Neuron (in vitro differentiated cells): ENCODE data around the gene GAS2L1.

ENCODE experiments used
- H2AFZ ChIP-seq: one replicate; pipeline ENCODE4 v1.6.1; 2013; ENCODE audit warnings: low read depth, mild to moderate bottlenecking, inconsistent platforms, low read length, moderate library complexity
- H3K27me3 ChIP-seq: one replicate; pipeline ENCODE4 v1.6.1; 2013; ENCODE audit warnings: low read length; ENCODE audit not compliant: insufficient read depth
- H3K36me3 ChIP-seq: one replicate; pipeline ENCODE4 v1.6.1; 2013; ENCODE audit warnings: low read length; ENCODE audit not compliant: insufficient read depth
- H3K4me1 ChIP-seq: one replicate; pipeline ENCODE4 v1.6.1; 2013; ENCODE audit warnings: low read length; ENCODE audit not compliant: insufficient read depth
- H3K4me3 ChIP-seq: 2 replicates; pipeline ENCODE4 v1.5.1; 2013; ENCODE audit warnings: mild to moderate bottlenecking, low read length, moderate library complexity
- H3K9me3 ChIP-seq: one replicate; pipeline ENCODE4 v1.6.1; 2013; ENCODE audit warnings: low read length

The GAS2L1 gene

GRCh38 chr22:29291215-29291614, 15.2 kb upstream of the GAS2L1 start:
- Histone ChIP-seq H3K27me3 (no peaks in the 10 kb centered on the region), H3K4me1 (peaks cover 3% of the 10 kb centered on the region), H3K4me3 (no peak overlapping the region), H2AFZ (no peak overlapping the region), H3K9me3 (no peaks in the 10 kb centered on the region), H3K36me3 (peaks cover 93% of the 10 kb centered on the region)

DNA sequence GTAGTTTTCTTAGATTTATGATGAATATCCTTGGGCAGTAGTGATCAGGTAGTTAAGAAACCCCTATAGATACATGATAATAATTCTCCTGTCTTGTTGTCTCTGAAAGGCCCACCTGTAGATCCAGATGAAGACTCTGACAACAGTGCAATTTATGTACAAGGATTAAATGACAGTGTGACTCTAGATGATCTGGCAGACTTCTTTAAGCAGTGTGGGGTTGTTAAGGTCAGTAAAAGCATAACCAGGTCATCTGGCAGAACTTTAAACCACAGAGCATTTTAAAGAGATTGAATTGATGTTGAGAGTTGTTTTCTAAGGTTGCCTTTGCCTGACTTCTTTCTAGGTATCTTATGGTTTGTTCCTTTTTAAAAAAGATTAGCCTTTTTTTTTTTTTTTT, 14.1 kb upstream of the GAS2L1 start:
- H3K36me3 ChIP-seq, result peaks cover 94% of the 10 kb centered on the region
- peaks cover 3% of the 10 kb centered on the region for H3K4me1 ChIP-seq
- H3K9me3 ChIP-seq, result no peaks in the 10 kb centered on the region
- H3K4me3 ChIP-seq, result no peak overlapping the region
- H2AFZ ChIP-seq, result no peak overlapping the region
- H3K27me3 ChIP-seq, result no peaks in the 10 kb centered on the region

DNA sequence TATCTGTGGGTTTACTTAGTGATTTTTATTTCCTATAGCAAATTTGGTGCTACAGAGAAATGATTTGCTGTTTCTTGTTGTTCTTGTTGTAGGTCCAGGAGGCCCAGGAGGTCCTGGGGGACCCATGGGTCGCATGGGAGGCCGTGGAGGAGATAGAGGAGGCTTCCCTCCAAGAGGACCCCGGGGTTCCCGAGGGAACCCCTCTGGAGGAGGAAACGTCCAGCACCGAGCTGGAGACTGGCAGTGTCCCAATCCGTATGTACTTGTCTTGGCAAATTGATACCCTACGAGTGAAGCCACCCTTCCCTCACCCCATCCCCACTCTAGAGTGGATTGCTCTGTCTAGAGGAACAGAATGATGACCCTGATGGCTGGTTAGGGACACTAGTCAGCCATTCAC, 7.8 kb upstream of the GAS2L1 start:
- Histone ChIP-seq H3K27me3 (no peaks in the 10 kb centered on the region), H3K36me3 (peaks cover 72% of the 10 kb centered on the region), H3K9me3 (no peaks in the 10 kb centered on the region), H2AFZ (no peak overlapping the region), H3K4me3 (no peak overlapping the region), H3K4me1 (no peaks in the 10 kb centered on the region)

DNA sequence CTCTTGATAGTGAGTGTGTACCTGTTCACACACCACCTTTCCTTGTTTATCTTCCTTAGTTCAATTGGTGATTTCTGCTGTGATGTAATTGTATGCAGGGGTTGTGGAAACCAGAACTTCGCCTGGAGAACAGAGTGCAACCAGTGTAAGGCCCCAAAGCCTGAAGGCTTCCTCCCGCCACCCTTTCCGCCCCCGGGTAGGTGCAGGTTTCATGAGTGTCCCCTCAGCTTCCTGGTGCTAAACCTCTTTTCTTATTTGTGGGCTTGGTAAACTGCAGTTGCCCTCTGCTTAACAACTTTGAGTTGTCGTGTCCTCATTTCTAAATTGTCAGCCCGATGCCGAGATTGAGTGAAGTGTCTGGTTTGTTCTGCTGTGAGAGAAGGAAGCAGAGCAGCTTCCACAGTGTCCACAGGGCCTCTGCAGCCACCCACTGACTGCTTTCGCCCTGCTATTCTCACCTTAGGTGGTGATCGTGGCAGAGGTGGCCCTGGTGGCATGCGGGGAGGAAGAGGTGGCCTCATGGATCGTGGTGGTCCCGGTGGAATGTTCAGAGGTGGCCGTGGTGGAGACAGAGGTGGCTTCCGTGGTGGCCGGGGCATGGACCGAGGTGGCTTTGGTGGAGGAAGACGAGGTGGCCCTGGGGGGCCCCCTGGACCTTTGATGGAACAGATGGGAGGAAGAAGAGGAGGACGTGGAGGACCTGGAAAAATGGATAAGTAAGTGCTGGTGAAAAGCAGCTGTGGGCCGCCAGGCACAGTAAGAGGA, 7.1 kb upstream of the GAS2L1 start:
- Histone ChIP-seq H3K4me1 (no peaks in the 10 kb centered on the region), H3K27me3 (no peaks in the 10 kb centered on the region), H2AFZ (no peak overlapping the region), H3K36me3 (peaks cover 66% of the 10 kb centered on the region), H3K9me3 (no peaks in the 10 kb centered on the region), H3K4me3 (no peak overlapping the region)

- no peak overlapping the region for H2AFZ ChIP-seq
- H3K36me3 ChIP-seq, result peaks cover 57% of the 10 kb centered on the region
- H3K27me3 ChIP-seq, result no peaks in the 10 kb centered on the region
- H3K4me1 ChIP-seq, result no peaks in the 10 kb centered on the region
- H3K9me3 ChIP-seq, result no peaks in the 10 kb centered on the region
- H3K4me3 ChIP-seq, result no peak overlapping the region
Measured at GRCh38 chr22:29300467-29300806, 6.0 kb upstream of the GAS2L1 start.

GRCh38 chr22:29300807-29301601, 5.4 kb upstream of the GAS2L1 start:
- no peak overlapping the region for H2AFZ ChIP-seq
- H3K27me3 ChIP-seq, result no peaks in the 10 kb centered on the region
- peaks cover 51% of the 10 kb centered on the region for H3K36me3 ChIP-seq
- peaks cover 2% of the 10 kb centered on the region for H3K4me1 ChIP-seq
- no peak overlapping the region for H3K4me3 ChIP-seq
- no peaks in the 10 kb centered on the region for H3K9me3 ChIP-seq

DNA sequence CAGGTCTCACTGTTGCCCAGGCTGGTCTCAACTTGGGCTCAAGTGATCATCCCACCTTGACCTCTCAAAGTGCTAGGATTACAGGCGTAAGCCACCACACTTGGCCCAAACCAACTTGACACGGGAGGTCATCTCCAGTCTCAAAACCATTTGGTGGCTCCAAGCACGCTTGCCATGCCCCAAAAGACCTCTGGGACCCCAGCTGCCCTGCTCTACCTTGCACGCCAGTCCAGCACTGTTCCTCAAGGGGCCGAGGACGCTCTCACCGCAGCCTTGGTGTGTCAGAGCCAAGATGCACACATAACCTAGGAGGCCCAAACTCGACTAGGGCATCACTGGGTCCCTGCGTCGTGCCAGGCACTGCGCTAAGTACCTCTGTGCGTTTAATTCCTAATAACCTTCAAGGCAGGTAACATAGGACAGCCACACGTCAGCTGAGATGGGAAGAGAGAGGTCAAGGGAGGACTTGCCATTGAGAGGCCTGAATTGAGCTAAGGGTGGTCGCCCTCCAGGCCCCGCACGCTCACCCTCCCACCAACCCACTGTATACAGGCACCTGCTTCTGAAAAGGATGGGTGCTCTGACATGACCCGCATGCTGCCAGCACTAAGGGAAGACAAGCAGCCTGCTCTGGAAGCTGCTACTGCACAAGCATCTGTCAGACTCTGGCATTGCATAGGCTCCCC, 4.6 kb upstream of the GAS2L1 start:
- no peaks in the 10 kb centered on the region for H3K27me3 ChIP-seq
- no peak overlapping the region for H3K4me3 ChIP-seq
- H3K36me3 ChIP-seq, result peaks cover 42% of the 10 kb centered on the region
- peaks cover 6% of the 10 kb centered on the region for H3K4me1 ChIP-seq
- no peaks in the 10 kb centered on the region for H3K9me3 ChIP-seq
- H2AFZ ChIP-seq, result no peak overlapping the region

- Histone ChIP-seq H3K27me3 (no peaks in the 10 kb centered on the region), H3K4me3 (no peak overlapping the region), H3K4me1 (peaks cover 8% of the 10 kb centered on the region), H3K36me3 (peaks cover 38% of the 10 kb centered on the region), H3K9me3 (no peaks in the 10 kb centered on the region), H2AFZ (no peak overlapping the region)
Measured at GRCh38 chr22:29302402-29302680, 4.1 kb upstream of the GAS2L1 start.

DNA sequence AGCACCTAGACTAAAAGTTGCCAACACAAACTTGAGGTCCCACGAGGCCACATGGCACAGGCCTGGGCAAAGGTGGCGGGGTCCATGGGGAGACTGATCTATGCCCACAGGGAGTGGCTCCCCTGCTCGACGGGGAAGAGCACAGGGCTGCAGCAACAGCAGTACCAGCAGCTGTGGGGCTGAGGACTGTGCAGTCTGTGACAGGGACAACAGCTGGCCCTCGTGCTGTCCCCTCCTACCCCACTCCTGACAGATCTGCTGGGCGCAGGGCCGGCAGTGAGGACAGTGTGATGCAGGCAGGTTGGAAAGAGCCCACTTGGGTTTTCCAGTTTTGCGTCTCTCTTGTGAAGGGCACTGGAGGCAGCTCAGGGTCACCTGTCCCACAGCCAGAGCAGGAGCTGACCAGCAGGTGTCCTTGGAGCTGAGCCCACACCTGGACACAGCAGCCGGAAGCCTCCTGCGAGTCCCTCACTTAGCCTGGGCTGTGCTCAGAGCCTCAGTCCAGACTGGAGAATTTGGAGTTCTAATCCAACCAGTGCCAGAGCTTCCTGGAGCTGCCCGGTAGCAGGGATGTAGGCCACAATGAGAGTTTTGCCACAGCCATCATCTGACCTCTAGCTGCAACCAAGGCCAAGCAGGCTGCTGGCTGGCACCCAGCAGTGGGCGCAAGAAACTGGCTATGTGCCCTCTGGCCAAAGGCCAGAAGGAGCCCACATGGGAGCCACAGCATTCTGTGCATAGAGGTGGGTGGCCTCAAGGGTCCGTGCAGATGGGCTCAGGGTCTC, 3.6 kb upstream of the GAS2L1 start:
- Histone ChIP-seq H3K4me3 (no peak overlapping the region), H3K9me3 (no peaks in the 10 kb centered on the region), H3K36me3 (peaks cover 32% of the 10 kb centered on the region), H3K27me3 (no peaks in the 10 kb centered on the region), H2AFZ (no peak overlapping the region), H3K4me1 (peaks cover 11% of the 10 kb centered on the region)

DNA sequence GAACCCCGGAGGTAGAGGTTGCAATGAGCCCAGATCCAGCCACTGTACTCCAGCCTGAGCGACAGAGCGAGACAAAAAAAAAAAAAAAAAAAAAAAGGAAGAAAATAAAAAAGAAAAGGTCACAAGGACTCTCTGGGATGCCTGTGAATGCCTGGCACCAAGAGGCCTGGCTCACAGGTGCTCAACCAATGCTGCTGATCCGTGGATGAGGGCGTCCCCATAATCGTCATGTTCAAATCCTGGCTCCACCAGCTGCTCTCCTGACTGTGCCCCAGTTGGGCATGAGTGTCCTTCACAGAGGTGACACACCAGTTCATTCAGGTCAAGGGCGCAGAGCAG, 645 bp upstream of the GAS2L1 start:
- peaks cover 20% of the 10 kb centered on the region for H3K4me1 ChIP-seq
- no peak overlapping the region for H2AFZ ChIP-seq
- H3K27me3 ChIP-seq, result no peaks in the 10 kb centered on the region
- peaks cover 5% of the 10 kb centered on the region for H3K36me3 ChIP-seq
- H3K4me3 ChIP-seq, result peak overlapping the region; percentile 66
- no peaks in the 10 kb centered on the region for H3K9me3 ChIP-seq

- peak overlapping the region; percentile 99 for H2AFZ ChIP-seq
- H3K9me3 ChIP-seq, result no peaks in the 10 kb centered on the region
- H3K27me3 ChIP-seq, result no peaks in the 10 kb centered on the region
- H3K36me3 ChIP-seq, result no peaks in the 10 kb centered on the region
- peak overlapping the region; percentile 66 for H3K4me3 ChIP-seq
- H3K4me1 ChIP-seq, result peaks cover 32% of the 10 kb centered on the region
Measured at GRCh38 chr22:29306835-29307595, 565 bp downstream of the GAS2L1 start.

GRCh38 chr22:29307596-29308147, 1.2 kb downstream of the GAS2L1 start:
- no peaks in the 10 kb centered on the region for H3K36me3 ChIP-seq
- no peak overlapping the region for H2AFZ ChIP-seq
- H3K9me3 ChIP-seq, result no peaks in the 10 kb centered on the region
- H3K27me3 ChIP-seq, result no peaks in the 10 kb centered on the region
- H3K4me1 ChIP-seq, result peaks cover 32% of the 10 kb centered on the region
- peak overlapping the region; percentile 66 for H3K4me3 ChIP-seq
